Measurements from ENCODE around the gene SCAF11. TPM values are rescaled to one million over a fixed set of nuclear protein-coding genes. Genes with fewer than 3 reads are reported as not detected.
A peak's percentile ranks its signal among the peaks of the same experiment; 100 is the strongest.

The SCAF11 gene
- total and polyA plus RNA-seq, 11 donors, result 26.4 to 148 (median 85.7) TPM

- DNase-seq, result no peak
- no peak for TF ChIP-seq POLR2A (IDR thresholded peaks at IDR 0.05)
- TF ChIP-seq, protein P1, sequence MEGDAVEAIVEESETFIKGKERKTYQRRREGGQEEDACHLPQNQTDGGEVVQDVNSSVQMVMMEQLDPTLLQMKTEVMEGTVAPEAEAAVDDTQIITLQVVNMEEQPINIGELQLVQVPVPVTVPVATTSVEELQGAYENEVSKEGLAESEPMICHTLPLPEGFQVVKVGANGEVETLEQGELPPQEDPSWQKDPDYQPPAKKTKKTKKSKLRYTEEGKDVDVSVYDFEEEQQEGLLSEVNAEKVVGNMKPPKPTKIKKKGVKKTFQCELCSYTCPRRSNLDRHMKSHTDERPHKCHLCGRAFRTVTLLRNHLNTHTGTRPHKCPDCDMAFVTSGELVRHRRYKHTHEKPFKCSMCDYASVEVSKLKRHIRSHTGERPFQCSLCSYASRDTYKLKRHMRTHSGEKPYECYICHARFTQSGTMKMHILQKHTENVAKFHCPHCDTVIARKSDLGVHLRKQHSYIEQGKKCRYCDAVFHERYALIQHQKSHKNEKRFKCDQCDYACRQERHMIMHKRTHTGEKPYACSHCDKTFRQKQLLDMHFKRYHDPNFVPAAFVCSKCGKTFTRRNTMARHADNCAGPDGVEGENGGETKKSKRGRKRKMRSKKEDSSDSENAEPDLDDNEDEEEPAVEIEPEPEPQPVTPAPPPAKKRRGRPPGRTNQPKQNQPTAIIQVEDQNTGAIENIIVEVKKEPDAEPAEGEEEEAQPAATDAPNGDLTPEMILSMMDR (IDR thresholded peaks at IDR 0.05), result no peak
- no peak for ATAC-seq
- peaks cover 13 to 94% (median 69%) of the 10 kb centered on the region in 12 donors for H3K4me1 ChIP-seq
- H3K9me3 ChIP-seq, result no peaks in the 10 kb centered on the region
- peak overlapping the region in 8 of 12 donors; percentile 1 to 57 (median 19) for H3K27ac ChIP-seq
- peaks cover 0 to 16% (median 0%) of the 10 kb centered on the region in 9 donors for H3K36me3 ChIP-seq
- H3K4me3 ChIP-seq, result no peak overlapping the region
- no peaks in the 10 kb centered on the region for H3K27me3 ChIP-seq
- intact Hi-C loops (cut with DNase I), result no loop called here
Observed at GRCh38 chr12:45974171-45974719, 16.1 kb downstream of the SCAF11 start.

DNA sequence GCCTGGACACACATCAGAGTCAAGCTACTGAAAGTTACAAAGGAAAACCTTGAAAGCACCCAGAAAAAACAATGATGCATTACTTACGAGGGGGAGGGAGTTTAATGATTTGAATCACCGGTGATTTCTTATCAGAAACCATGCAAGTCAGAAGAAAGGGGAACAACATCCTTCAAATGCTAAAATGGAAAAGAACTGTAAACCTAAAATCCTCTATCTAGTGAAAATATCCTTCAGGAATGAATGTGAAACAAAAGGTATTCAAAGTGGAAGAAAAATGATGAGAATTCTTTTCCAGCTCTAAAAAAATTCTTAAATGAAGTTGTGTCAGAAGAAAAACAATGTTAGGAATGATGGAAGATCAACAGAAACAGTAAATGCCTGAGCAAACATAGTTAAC lies 16.8 kb downstream of the SCAF11 start:
- Histone ChIP-seq H3K4me1 (peaks cover 13 to 93% (median 74%) of the 10 kb centered on the region in 12 donors), H3K9me3 (no peaks in the 10 kb centered on the region), H3K27ac (peak overlapping the region in 2 of 12 donors; percentile 1 to 57), H3K36me3 (peaks cover 0 to 19% (median 0%) of the 10 kb centered on the region in 9 donors), H3K4me3 (no peak overlapping the region), H3K27me3 (no peaks in the 10 kb centered on the region)
- TF ChIP-seq, protein P1 (IDR thresholded peaks at IDR 0.05), result no peak
- TF ChIP-seq POLR2A (IDR thresholded peaks at IDR 0.05), result no peak
- 36 to 52% (median 43%) methylated on average over 2 of the region's 2 CpGs for WGBS, 4 donors
- no peak for DNase-seq
- intact Hi-C loops (cut with DNase I), result no loop called here
- no peak for ATAC-seq

- Histone ChIP-seq H3K27me3 (no peaks in the 10 kb centered on the region), H3K4me1 (peaks cover 6 to 94% (median 73%) of the 10 kb centered on the region in 12 donors), H3K9me3 (no peaks in the 10 kb centered on the region), H3K27ac (no peak overlapping the region), H3K36me3 (peaks cover 0 to 19% (median 0%) of the 10 kb centered on the region in 9 donors), H3K4me3 (no peak overlapping the region)
- WGBS, 4 donors, result 84 to 97% (median 93%) methylated on average over 1 of the region's 1 CpG
- ATAC-seq, result no peak
- intact Hi-C loops (cut with DNase I), result no loop called here
- DNase-seq, result no peak
- TF ChIP-seq, protein P1 (IDR thresholded peaks at IDR 0.05), result no peak
- no peak for TF ChIP-seq POLR2A (IDR thresholded peaks at IDR 0.05)
Observed at GRCh38 chr12:45970391-45970790, 20.0 kb downstream of the SCAF11 start.

GRCh38 chr12:45969084-45969483 lies 21.3 kb downstream of the SCAF11 start:
- 27 to 69% (median 31%) methylated on average over 2 of the region's 2 CpGs for WGBS, 4 donors
- Histone ChIP-seq H3K4me3 (no peak overlapping the region), H3K27me3 (no peaks in the 10 kb centered on the region), H3K36me3 (peaks cover 0 to 19% (median 0%) of the 10 kb centered on the region in 9 donors), H3K4me1 (peaks cover 3 to 86% (median 69%) of the 10 kb centered on the region in 12 donors), H3K27ac (no peak overlapping the region), H3K9me3 (peaks cover 0 to 2% (median 0%) of the 10 kb centered on the region in 12 donors)
- DNase-seq, result no peak
- TF ChIP-seq, protein P1 (IDR thresholded peaks at IDR 0.05), result no peak
- TF ChIP-seq POLR2A (IDR thresholded peaks at IDR 0.05), result no peak
- intact Hi-C loops (cut with DNase I), result no loop called here
- ATAC-seq, result no peak

All from heart left ventricle (tissue), 16 donors.